Nephron progenitor cell (in vitro differentiated cells): ENCODE measurements around the gene DDI2.

Source experiments
- DNase-seq: peaks from one replicate; pipeline ENCODE4 v3.0.0; 2021
- H3K27ac Mint-ChIP-seq: 2 replicates; pipeline ENCODE4 v1.8.0; 2021; ENCODE audit warnings: mild to moderate bottlenecking, moderate library complexity, mixed read lengths
- H3K27me3 Mint-ChIP-seq: 2 replicates; pipeline ENCODE4 v1.8.0; 2021; ENCODE audit warnings: mild to moderate bottlenecking, low read depth, mixed read lengths; ENCODE audit not compliant: poor library complexity
- H3K36me3 Mint-ChIP-seq: 2 replicates; pipeline ENCODE4 v1.8.0; 2021; ENCODE audit warnings: low read depth, mixed read lengths
- H3K4me1 Mint-ChIP-seq: 2 replicates; pipeline ENCODE4 v1.8.0; 2021; ENCODE audit warnings: mixed read lengths
- H3K4me3 Mint-ChIP-seq: 2 replicates; pipeline ENCODE4 v1.8.0; 2021; ENCODE audit warnings: mild to moderate bottlenecking, moderate library complexity, mixed read lengths
- H3K9me3 Mint-ChIP-seq: 2 replicates; pipeline ENCODE4 v1.8.0; 2021; ENCODE audit warnings: mild to moderate bottlenecking, moderate library complexity, mixed read lengths
- CTCF ChIP-seq: fragments of 200-600 bp; sonication (generic); IDR thresholded peaks from 2 replicates; pipeline ENCODE4 v1.5.0; 2021; ENCODE audit warnings: antibody characterized with exemption

Gene DDI2

GRCh38 chr1:15685820-15686219 is 68.6 kb downstream of the DDI2 start:
- H3K4me3 Mint-ChIP-seq = peak overlapping the region; percentile 92
- peaks cover 4% of the 10 kb centered on the region for H3K27me3 Mint-ChIP-seq
- no peak overlapping the region for H3K27ac Mint-ChIP-seq

GRCh38 chr1:15687446-15687845 is 70.2 kb downstream of the DDI2 start:
- no peak for TF ChIP-seq CTCF
- peaks cover 29% of the 10 kb centered on the region for H3K4me1 Mint-ChIP-seq
- no peak overlapping the region for H3K27ac Mint-ChIP-seq
- H3K36me3 Mint-ChIP-seq = peaks cover 32% of the 10 kb centered on the region
- no peak for DNase-seq
- H3K27me3 Mint-ChIP-seq = no peaks in the 10 kb centered on the region
- H3K4me3 Mint-ChIP-seq = no peak overlapping the region
- H3K9me3 Mint-ChIP-seq = peaks cover 6% of the 10 kb centered on the region

More at GRCh38 chr1:15685820-15686219, 68.6 kb downstream of the DDI2 start:
- H3K4me1 Mint-ChIP-seq = peaks cover 21% of the 10 kb centered on the region
- no peak for DNase-seq
- peaks cover 30% of the 10 kb centered on the region for H3K36me3 Mint-ChIP-seq
- peaks cover 6% of the 10 kb centered on the region for H3K9me3 Mint-ChIP-seq
- no peak for TF ChIP-seq CTCF

GRCh38 chr1:15690317-15690716 is 73.1 kb downstream of the DDI2 start:
- H3K4me1 Mint-ChIP-seq = peaks cover 17% of the 10 kb centered on the region
- peaks cover 43% of the 10 kb centered on the region for H3K36me3 Mint-ChIP-seq
- H3K27me3 Mint-ChIP-seq = no peaks in the 10 kb centered on the region
- no peak for DNase-seq
- no peak overlapping the region for H3K27ac Mint-ChIP-seq
- H3K9me3 Mint-ChIP-seq = peaks cover 6% of the 10 kb centered on the region
- no peak overlapping the region for H3K4me3 Mint-ChIP-seq
- TF ChIP-seq CTCF = no peak

GRCh38 chr1:15691434-15692032 is 74.3 kb downstream of the DDI2 start:
- H3K4me3 Mint-ChIP-seq = no peak overlapping the region
- peaks cover 43% of the 10 kb centered on the region for H3K36me3 Mint-ChIP-seq
- DNase-seq = no peak
- peaks cover 6% of the 10 kb centered on the region for H3K9me3 Mint-ChIP-seq
- H3K27me3 Mint-ChIP-seq = no peaks in the 10 kb centered on the region
- peak overlapping the region; percentile 79 for H3K27ac Mint-ChIP-seq
- TF ChIP-seq CTCF = no peak
- H3K4me1 Mint-ChIP-seq = peaks cover 9% of the 10 kb centered on the region

GRCh38 chr1:15692121-15692682 is 74.9 kb downstream of the DDI2 start:
- TF ChIP-seq CTCF = no peak
- no peaks in the 10 kb centered on the region for H3K27me3 Mint-ChIP-seq
- H3K4me3 Mint-ChIP-seq = no peak overlapping the region
- H3K27ac Mint-ChIP-seq = peak overlapping the region; percentile 79
- peaks cover 11% of the 10 kb centered on the region for H3K4me1 Mint-ChIP-seq
- no peak for DNase-seq
- H3K9me3 Mint-ChIP-seq = peaks cover 6% of the 10 kb centered on the region
- peaks cover 43% of the 10 kb centered on the region for H3K36me3 Mint-ChIP-seq

GRCh38 chr1:15693371-15693770 is 76.1 kb downstream of the DDI2 start:
- Mint-ChIP-seq H3K27me3 (no peaks in the 10 kb centered on the region), H3K4me1 (peaks cover 14% of the 10 kb centered on the region), H3K27ac (peak overlapping the region; percentile 87), H3K9me3 (no peaks in the 10 kb centered on the region), H3K36me3 (peaks cover 32% of the 10 kb centered on the region), H3K4me3 (no peak overlapping the region)
- DNase-seq = no peak
- TF ChIP-seq CTCF = no peak
